HG03066 (cell line): ENCODE results near the gene TNFAIP8L1.
"Not testable (repeated sequence)": the region's sequence is repeated elsewhere in the genome, so short reads cannot be mapped to it uniquely, and the experiment has no call there.

Source experiments
- ATAC-seq: cut with Tn5 transposase; IDR thresholded peaks from one replicate; pipeline ENCODE4 v1.9.1; 2021; ENCODE audit warnings: low read depth; ENCODE audit not compliant: unreplicated experiment

Gene TNFAIP8L1

GRCh38 chr19:4675346-4675745, 36.0 kb downstream of the TNFAIP8L1 start:
- no peak for ATAC-seq

GRCh38 chr19:4676955-4677731, 37.8 kb downstream of the TNFAIP8L1 start:
- ATAC-seq = no peak

DNA sequence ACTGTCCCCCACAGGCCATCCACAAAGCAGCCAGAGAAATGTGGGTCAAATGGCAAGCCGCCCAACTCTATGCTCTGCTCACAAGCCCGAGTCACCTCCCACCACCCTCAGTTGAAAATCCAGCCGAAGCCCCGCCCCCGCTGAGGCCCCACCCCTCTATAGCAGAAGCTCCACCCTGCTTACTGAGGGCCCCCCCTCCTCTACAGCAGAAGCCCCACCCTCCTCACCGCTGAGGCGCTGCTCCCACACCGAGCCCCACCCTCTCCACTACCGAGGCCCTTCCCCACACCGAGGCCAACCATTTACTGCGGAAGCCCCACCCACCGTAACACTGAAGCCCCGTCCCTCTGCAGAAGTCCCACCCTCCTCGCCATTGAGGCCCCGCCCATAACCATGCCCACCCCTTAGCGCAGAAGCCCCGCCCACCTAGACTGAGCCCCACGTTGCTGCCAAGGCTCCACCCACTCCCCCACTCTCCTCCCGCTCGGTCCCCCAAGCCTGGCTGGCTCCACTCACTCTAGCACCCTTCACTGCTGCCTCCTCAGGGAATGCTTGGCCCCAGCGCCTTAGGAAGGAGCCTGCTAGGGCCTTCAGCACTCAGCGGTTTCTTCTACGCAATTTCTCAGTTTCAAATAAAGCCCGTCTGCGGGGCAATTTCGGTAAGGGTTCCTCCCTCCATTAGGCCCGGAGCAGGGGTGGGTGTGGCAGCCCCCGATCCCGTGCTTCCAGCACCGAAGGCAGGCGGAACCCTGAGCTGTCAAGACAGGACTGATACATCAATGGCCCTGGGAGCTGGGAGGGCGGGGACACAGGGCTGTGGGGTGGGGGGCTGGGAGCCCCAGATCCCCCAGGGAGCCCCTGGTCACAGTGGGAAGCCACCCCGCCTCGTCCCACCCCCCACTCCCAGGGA, 39.8 kb downstream of the TNFAIP8L1 start:
- no peak for ATAC-seq

- not testable (repeated sequence) for ATAC-seq
Observed at GRCh38 chr19:4680021-4680420, 40.7 kb downstream of the TNFAIP8L1 start.

- ATAC-seq = no peak
Observed at GRCh38 chr19:4682417-4683200, 43.3 kb downstream of the TNFAIP8L1 start.

DNA sequence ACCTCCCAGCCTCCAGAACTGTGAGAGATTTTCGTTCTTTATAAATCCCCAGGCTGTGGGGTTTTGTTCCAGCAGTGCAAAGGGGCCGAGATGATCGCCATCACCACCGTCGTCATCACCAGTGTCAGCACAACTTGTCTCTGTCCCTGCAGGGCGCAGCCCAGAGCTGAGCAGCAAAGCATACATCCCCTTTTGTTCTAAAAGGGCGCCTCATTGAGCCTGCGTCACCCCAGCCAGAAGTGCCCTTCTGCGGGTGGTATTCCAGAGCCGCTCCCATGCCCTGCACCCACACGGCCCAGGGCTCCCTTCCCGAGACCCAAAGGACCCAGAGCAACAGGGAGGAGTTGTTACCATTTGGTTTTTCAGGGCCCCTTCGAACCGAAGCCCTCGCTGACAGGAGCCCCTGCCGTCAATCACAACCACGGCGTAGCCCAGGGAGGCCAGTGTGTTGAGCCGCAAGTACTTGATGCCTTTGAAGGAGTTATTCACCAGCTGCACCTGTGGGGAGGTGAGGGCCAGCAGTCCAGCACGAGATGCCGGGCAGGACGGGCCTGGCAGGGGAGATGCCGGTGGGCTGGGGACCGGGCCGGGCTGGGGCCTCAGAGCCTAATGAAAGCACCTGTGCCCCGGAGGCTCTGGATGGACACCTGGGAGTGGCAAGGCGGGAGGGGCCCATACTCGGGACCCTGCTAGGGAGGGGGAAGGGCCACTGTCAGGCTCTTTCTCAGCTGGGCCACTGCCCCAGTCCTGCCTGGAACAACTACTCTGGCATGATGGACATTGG, 45.2 kb downstream of the TNFAIP8L1 start:
- no peak for ATAC-seq

DNA sequence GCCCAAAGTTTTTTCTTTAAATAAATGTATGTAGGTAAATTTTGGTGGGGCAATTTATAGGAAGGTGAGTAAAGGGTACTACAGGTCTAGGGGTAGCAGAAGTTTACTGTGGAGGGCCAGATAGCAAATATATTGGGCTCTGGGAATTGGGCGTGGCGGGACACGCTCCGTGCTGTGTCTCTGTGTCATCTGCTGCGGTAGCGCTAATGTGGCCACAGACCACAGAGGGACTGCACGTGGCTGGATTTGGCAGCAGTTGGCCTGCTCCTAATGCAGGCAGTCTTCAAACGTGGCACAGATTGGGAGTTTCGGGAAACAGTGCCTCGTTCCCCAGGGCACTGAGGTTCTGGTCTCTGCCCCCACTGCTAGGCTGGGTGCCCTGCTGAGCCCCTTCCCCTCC, 47.4 kb downstream of the TNFAIP8L1 start:
- no peak for ATAC-seq

- ATAC-seq = no peak
Observed at GRCh38 chr19:4687396-4687795, 48.1 kb downstream of the TNFAIP8L1 start.

GRCh38 chr19:4688587-4688986, 49.3 kb downstream of the TNFAIP8L1 start:
- no peak for ATAC-seq

- no peak for ATAC-seq
Observed at GRCh38 chr19:4689403-4689802, 50.1 kb downstream of the TNFAIP8L1 start.

DNA sequence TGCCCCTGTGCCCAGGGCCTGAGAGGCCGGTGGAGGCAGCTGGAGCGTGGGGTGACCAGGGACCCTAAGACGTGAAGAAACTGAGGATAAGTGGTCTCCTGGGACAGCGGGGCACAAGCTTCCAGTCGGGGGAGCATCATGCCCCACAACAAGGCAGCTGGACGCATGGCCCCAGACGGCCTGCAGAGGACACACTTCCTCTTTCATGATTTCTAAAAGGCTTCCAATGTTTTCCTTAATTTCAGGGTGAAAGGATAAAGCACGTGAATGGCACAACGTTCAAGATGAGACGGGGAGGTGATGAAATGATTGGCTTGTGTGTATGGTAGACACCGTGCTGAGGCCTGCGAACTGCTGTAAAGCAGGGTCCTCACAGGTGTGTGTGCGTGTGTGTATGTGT, 51.0 kb downstream of the TNFAIP8L1 start:
- no peak for ATAC-seq

DNA sequence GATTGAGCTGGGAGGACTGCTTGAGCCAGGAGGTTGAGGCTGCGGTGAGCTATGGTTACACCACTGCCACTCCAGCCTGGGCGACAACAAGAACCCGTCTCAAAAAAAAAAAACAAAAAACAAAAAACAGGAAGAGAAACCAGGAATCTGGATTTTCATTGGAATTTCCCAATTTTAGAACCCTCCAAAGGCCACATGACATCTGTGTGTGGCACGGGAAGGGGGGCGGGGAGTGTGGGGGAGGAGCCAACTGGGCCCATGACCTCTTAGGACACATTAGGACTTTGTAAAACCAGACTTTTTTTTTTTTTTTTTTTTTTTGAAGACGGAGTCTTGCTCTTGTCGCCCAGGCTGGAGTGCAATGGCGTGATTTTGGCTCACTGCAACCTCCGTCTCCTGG, 52.1 kb downstream of the TNFAIP8L1 start:
- no peak for ATAC-seq

DNA sequence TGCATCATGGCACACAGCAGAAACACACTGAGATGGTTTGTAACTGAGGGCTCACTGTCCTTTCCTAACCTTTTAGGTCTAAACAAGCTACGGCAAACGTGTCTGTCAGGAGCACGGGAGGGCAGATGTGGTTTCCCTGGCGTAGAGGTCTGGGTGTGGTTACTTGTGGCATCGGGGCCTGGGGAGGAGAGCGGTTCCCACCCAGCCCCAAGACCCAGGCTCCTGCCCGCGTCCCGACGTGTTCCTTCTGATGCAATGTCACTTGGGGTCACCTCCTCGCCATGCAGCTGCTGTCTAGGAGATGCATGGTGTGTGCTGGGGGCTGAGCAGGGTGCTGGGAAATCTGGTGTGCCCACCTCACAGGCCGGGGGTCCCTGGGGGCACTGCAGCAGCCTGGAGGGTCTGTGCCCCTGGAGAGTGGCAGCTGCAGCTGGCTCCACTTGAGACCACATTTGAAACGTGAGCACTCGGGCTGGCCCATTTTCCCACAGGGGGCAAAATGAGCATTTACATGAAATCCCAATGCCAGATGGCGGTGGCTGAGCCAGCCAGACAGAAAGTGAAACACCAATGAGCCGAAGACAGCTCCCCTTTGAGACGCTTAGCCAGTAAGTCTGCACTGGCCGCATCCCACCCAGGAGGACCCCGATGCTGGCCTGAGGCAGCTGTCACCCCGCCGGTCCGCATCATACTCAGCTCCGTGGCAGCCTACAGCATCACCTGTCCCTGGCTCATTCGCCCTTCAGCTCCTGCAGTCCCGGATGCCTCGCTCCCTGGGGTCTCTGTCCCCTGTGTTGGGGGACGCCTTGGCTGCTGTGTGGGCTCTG, 53.1 kb downstream of the TNFAIP8L1 start:
- ATAC-seq = no peak

GRCh38 chr19:4693078-4693350, 53.7 kb downstream of the TNFAIP8L1 start:
- no peak for ATAC-seq

DNA sequence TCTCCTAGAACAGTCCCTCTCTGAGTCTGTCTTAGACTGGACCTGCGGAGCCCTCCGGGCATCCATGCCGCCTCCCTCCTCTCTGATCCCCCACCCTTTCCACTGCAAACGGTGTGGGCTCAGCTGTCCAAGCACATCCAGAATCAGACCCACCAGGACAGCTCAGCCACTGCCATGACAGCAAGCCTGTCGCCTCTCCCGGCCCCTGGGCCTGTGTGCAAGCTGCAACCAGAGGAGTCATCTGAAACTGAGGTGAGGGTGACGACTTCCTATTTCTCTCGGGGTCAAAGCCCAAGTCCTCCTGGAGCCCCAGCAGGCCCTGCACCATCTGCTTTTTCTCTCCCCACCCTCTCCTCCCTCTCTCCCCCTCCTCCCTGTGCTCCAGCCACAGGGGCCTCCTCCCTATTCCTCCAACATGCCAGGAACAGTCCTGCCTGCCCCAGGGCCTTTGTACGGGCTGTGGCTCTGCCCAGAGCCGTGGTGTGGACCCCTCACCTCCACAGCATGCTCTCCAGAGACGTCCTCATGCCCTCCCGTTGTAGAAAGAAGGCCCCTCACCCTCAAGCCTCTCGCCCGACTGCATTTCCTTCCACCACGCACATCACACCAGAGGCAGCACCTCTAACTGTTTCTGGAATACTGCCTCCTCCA, 54.3 kb downstream of the TNFAIP8L1 start:
- no peak for ATAC-seq

- ATAC-seq = no peak
Observed at GRCh38 chr19:4694211-4694987, 55.1 kb downstream of the TNFAIP8L1 start.

DNA sequence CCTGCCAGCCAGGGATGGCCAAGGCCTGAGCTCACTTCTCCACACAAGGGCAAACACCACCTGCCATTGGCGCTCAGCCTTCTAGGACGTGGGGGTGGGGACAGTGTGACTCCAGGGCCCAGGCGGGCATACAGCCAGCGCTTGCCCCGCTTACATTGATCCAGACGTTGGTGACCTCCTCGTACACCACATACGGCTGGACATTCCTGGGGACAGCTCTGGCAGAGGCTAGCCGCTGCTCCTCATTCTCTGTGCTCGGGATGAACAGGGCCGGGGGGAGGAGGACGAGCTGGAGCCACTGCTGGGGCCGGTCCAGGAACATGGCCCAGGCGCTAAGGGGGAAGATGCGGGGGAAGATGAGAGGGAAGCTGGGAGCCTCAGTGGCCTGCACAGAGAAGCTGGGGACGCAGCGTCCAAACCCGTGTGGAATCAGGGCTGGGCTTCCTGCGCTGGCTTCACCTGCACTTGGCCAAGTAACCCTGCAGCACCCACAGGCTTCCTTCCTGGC, 56.0 kb downstream of the TNFAIP8L1 start:
- no peak for ATAC-seq

DNA sequence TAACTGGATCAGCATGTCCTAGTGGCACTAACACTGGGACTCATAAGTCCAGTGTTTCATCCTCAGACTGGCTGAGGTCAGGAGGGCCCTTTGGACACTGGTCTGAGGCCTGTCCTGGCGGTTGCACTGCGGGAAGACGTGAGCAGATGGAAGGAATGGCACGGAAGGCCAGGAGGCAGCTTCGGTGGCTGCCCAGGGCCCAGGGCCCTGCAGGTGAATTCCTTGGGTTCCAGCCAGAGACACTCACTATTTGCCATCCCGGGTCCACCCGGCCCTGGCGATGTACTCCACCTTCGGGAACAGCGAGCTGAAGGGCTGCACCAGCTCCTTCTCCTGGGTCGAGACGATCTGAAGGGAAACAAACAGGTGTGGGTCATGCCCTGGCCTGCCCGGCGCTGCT, 58.0 kb downstream of the TNFAIP8L1 start:
- ATAC-seq = no peak
